Endothelial cell of umbilical vein (primary cell): ENCODE data around the gene FHIT. TPM values are rescaled to one million over a fixed set of nuclear protein-coding genes. Genes with fewer than 3 reads are reported as not detected.

ENCODE experiments used
- BruUV-seq: library from RNA; stranded (reverse); fragments of 400-500 nt; replicated peaks from 2 replicates; lab custom pipeline; 2021; lab: Mats Ljungman, UMichigan
- CTCF ChIA-PET: fragments of 300-600, 350-600 bp; sonication (Branson Sonifier 250); formaldehyde crosslinking; loops from one replicate; lab custom pipeline; 2021; ENCODE audit warnings: antibody characterized with exemption, inconsistent platforms; lab: Charles Lee
- POLR2A ChIA-PET: fragments of 300-600, 350-600 bp; sonication (Branson Sonifier 250); formaldehyde crosslinking; loops from one replicate; lab custom pipeline; 2021; ENCODE audit warnings: antibody characterized with exemption, inconsistent platforms; lab: Charles Lee
- DNase-seq: peaks from one replicate; pipeline ENCODE4 v3.0.0-alpha.2; 2011; ENCODE audit warnings: low read depth, low spot score
- FAIRE-seq: peaks from 2 replicates; lab custom pipeline; 2011; peaks lifted over from hg19 to GRCh38; lab: Jason Lieb, UNC
- H2AFZ ChIP-seq: 2 replicates; pipeline ENCODE4 v1.6.0; 2012; ENCODE audit warnings: low read depth, low read length, control low read depth, inconsistent platforms
- H3K27ac ChIP-seq: 2 replicates; pipeline ENCODE4 v1.5.1; 2011; ENCODE audit warnings: low read depth, mild to moderate bottlenecking, control low read depth, low read length, moderate library complexity; ENCODE audit not compliant: insufficient read depth
- H3K27me3 ChIP-seq, 2 experiments: 2 replicates each; pipeline versions ENCODE4 v1.6.0 to v1.6.1; 2011; ENCODE audit warnings: low read length in 2 of 2, mixed read lengths in 1 of 2; ENCODE audit not compliant: control insufficient read depth in 2 of 2, insufficient read depth in 2 of 2
- H3K36me3 ChIP-seq, 2 experiments: 2 replicates in 1 of 2; 3 replicates in 1 of 2; pipeline ENCODE4 v1.5.1; 2011; ENCODE audit warnings: low read length in 2 of 2, mild to moderate bottlenecking in 1 of 2, moderate library complexity in 1 of 2; ENCODE audit not compliant: control insufficient read depth in 2 of 2, insufficient read depth in 2 of 2; ENCODE audit errors: extremely low read depth in 1 of 2
- H3K4me1 ChIP-seq: 3 replicates; pipeline ENCODE4 v1.5.1; 2011; ENCODE audit warnings: mild to moderate bottlenecking, low read length; ENCODE audit not compliant: control insufficient read depth, insufficient read depth; ENCODE audit errors: extremely low read depth
- H3K4me2 ChIP-seq: 2 replicates; pipeline ENCODE4 v1.6.1; 2011; ENCODE audit warnings: low read length, control low read depth, mixed read lengths; ENCODE audit not compliant: insufficient read depth
- H3K4me3 ChIP-seq, 3 experiments: fragments of 200-600 bp in 1 of 3; sonication (generic), shearing (Covaris generic) in 1 of 3; replicated peaks in 1 of 3; 2 replicates each; pipeline ENCODE4 v1.5.1; 2011 to 2016; ENCODE audit warnings: control low read depth in 3 of 3, low read length in 3 of 3, mild to moderate bottlenecking in 2 of 3, inconsistent platforms in 1 of 3, low read depth in 1 of 3, moderate library complexity in 1 of 3; ENCODE audit not compliant: insufficient read depth in 1 of 3
- H3K79me2 ChIP-seq: 2 replicates; pipeline ENCODE4 v1.6.0; 2012; ENCODE audit warnings: low read length, inconsistent platforms; ENCODE audit not compliant: control insufficient read depth, insufficient read depth
- H3K9ac ChIP-seq: replicated peaks from 2 replicates; pipeline ENCODE3; 2011; ENCODE audit warnings: low read length, control low read depth; ENCODE audit not compliant: insufficient read depth; ENCODE audit errors: extremely low read depth
- H3K9me1 ChIP-seq: replicated peaks from 3 replicates; pipeline ENCODE4 v1.6.0; 2011; ENCODE audit warnings: mild to moderate bottlenecking, low read length; ENCODE audit not compliant: control insufficient read depth, insufficient read depth; ENCODE audit errors: extremely low read depth
- H3K9me3 ChIP-seq: replicated peaks from 2 replicates; pipeline ENCODE4 v1.5.1; 2012; ENCODE audit warnings: low read length, inconsistent platforms; ENCODE audit not compliant: control insufficient read depth, insufficient read depth
- H4K20me1 ChIP-seq: replicated peaks from 2 replicates; pipeline ENCODE3; 2011; ENCODE audit warnings: mild to moderate bottlenecking, low read length; ENCODE audit not compliant: control insufficient read depth, insufficient read depth; ENCODE audit errors: extremely low read depth
- CTCF ChIP-seq, 2 donors: IDR thresholded peaks; 1 replicate in 1 of 2; 2 replicates in 1 of 2; pipeline ENCODE4 v1.5.1; 2011; ENCODE audit warnings: low read length in 2 of 2, mild to moderate bottlenecking in 2 of 2, moderate library complexity in 2 of 2, control low read depth in 1 of 2, inconsistent platforms in 1 of 2, low read depth in 1 of 2; ENCODE audit not compliant: insufficient read depth in 1 of 2; ENCODE audit errors: extremely low read depth in 1 of 2
- EZH2 ChIP-seq: IDR thresholded peaks from 2 replicates; pipeline ENCODE4 v1.6.1; 2012; ENCODE audit warnings: borderline replicate concordance, low read depth, mild to moderate bottlenecking, moderate library complexity, low read length, inconsistent platforms; ENCODE audit not compliant: severe bottlenecking
- FOS ChIP-seq: IDR thresholded peaks from 2 replicates; pipeline ENCODE4 v1.6.1; 2011; ENCODE audit warnings: mild to moderate bottlenecking, low read length, moderate library complexity, borderline replicate concordance; ENCODE audit not compliant: insufficient read depth
- GATA2 ChIP-seq: IDR thresholded peaks from 2 replicates; pipeline ENCODE4 v1.7.0; 2011; ENCODE audit warnings: low read depth, mild to moderate bottlenecking, moderate library complexity, mixed read lengths, low read length; ENCODE audit not compliant: insufficient read length, insufficient read depth
- JUN ChIP-seq: IDR thresholded peaks from 2 replicates; pipeline ENCODE4 v1.6.1; 2011; ENCODE audit warnings: borderline replicate concordance, low read depth; ENCODE audit not compliant: insufficient read length, insufficient read depth
- MAX ChIP-seq: IDR thresholded peaks from 2 replicates; pipeline ENCODE4 v1.6.1; 2011; ENCODE audit not compliant: insufficient read depth, insufficient read length
- MYC ChIP-seq: IDR thresholded peaks from one replicate; pipeline ENCODE4 v1.6.1; 2011; ENCODE audit warnings: mild to moderate bottlenecking, low read depth, low read length
- POLR2A ChIP-seq: IDR thresholded peaks from 2 replicates; pipeline ENCODE4 v1.6.1; 2012; ENCODE audit warnings: low read depth, mild to moderate bottlenecking, control low read depth, low read length
- POLR2AphosphoS5 ChIP-seq: IDR thresholded peaks from 2 replicates; pipeline ENCODE4 v1.6.1; 2012; ENCODE audit warnings: low read depth, mild to moderate bottlenecking, control low read depth, low read length, moderate library complexity; ENCODE audit not compliant: insufficient read depth
- dilution Hi-C: fragments of 300-500 bp; cut with MboI; formaldehyde crosslinking; loops from one replicate; pipeline ENCODE4 v1.15.0; 2019; ENCODE audit warnings: low sequenced_read_pairs; ENCODE audit not compliant: extremely low pct_ligation_motif_present
- intact Hi-C: fragments of 100-400 bp; cut with micrococcal nuclease; formaldehyde crosslinking; loops from one replicate; pipeline ENCODE4 v1.10.0; 2022
- polyA plus RNA-seq, 4 experiments: library from polyadenylated mRNA; depleted of rRNA in 3 of 4; stranded (reverse) in 3 of 4; unstranded in 1 of 4; fragments of >200 nt; gene quantifications; 2 replicates each; pipeline versions ENCODE4 v1.2.1 to v1.2.3, GENCODE V29; 2011 to 2012; ENCODE audit warnings: missing spikeins in 1 of 4
- total RNA-seq: library from RNA; stranded (reverse); gene quantifications from 2 replicates; pipeline ENCODE4 v1.2.3, GENCODE V29; 2021

Gene FHIT
- total and polyA plus RNA-seq, 2 donors (not counting 3 experiments of a cell fraction or from before 2014, with no cell fraction given): 0.47 to 2.2 TPM

- no peaks in the 10 kb centered on the region for H3K9me3 ChIP-seq
- H3K4me1 ChIP-seq: no peaks in the 10 kb centered on the region
- intact Hi-C loops: no loop called here
- H4K20me1 ChIP-seq: no peaks in the 10 kb centered on the region
- no peaks in the 10 kb centered on the region for H3K9me1 ChIP-seq
- H3K79me2 ChIP-seq: no peaks in the 10 kb centered on the region
- ChIA-PET CTCF (no interaction called here), POLR2A (no interaction called here)
- BruUV-seq: no TSS peak
- DNase-seq: no peak
- dilution Hi-C loops: no loop called here
- no peaks in the 10 kb centered on the region for H3K36me3 ChIP-seq
- H3K4me3 ChIP-seq: no peak overlapping the region
- no peak overlapping the region for H2AFZ ChIP-seq
- H3K27me3 ChIP-seq: no peaks in the 10 kb centered on the region
- no peak overlapping the region for H3K9ac ChIP-seq
- H3K4me2 ChIP-seq: no peak overlapping the region
- FAIRE-seq: no peak
- no peak overlapping the region for H3K27ac ChIP-seq
- TF ChIP-seq JUN (no peak), MYC (no peak), FOS (no peak), POLR2A (no peak), EZH2 (no peak), POLR2AphosphoS5 (no peak), MAX (no peak), GATA2 (no peak), CTCF (IDR thresholded peaks at IDR 0.05; ENCODE audit: extremely low read depth in 1 of 2, insufficient read depth in 1 of 2, low read depth in 1 of 2, low read length in 2 of 2) (no peak)
Measured at GRCh38 chr3:61288446-61288845, 37.2 kb upstream of the FHIT start.
